ENCODE data around the gene TMED1.

DNA sequence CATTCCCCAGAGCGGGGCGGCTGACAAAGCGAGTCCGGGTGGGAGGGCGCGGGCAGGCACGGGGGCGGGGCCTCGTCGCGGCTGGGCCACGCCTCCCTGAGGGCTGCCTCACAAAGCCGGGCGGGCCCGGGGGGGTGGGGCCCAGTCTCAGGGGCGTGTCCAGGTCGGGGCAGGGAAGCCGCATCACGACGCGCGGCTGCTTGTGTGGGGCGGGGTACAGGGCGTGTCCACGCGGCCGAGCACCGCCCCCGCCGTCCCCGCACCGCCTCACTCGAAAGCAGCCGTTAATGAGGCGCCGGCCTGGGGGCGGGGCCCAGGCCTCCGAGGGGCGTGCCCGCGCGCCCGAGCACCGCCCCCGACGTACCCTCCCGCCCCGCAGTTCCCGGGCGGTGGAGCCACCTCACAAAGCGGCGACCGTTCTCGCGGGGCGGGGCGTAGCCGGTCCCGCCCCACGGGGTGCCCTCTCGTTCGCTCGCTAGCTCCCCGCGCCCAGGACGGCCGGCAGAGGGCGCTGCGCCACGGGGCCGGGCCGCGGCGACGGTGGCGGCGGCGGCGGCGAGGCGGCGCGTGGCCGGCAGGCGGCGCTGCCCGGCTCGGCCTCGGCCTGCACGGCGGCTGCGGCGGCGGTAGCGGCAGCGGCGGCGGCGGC lies 35.1 kb upstream of the TMED1 start, which contains the start of gene CARM1:
- TF ChIP-seq CTCF (IDR thresholded peaks at IDR 0.05; ENCODE audit: control extremely low read depth in 1 of 3, insufficient read depth in 1 of 3, low read depth in 1 of 3, low read length in 3 of 3) (peak; percentile 72 to 97 (median 95)), EZH2 (IDR thresholded peaks at IDR 0.05; ENCODE audit: low read depth, low read length, severe bottlenecking) (no peak)
